Stimulated activated naive CD8-positive, alpha-beta T cell treated with anti-CD3 and anti-CD28 coated beads, Interleukin-15, Interleukin-2, amounts not matched to agents 100 ng/mL and 50 ng/mL, for 24 hours (primary cell): ENCODE data around the gene LRRC57.
"Not testable (repeated sequence)": the region's sequence is repeated elsewhere in the genome, so short reads cannot be mapped to it uniquely, and the experiment has no call there.

ENCODE experiments used
- H3K27ac Mint-ChIP-seq: one replicate; pipeline ENCODE4 v1.8.0; 2021; ENCODE audit warnings: mild to moderate bottlenecking, mixed read lengths
- H3K27me3 Mint-ChIP-seq: one replicate; pipeline ENCODE4 v1.8.0; 2021; ENCODE audit warnings: mixed read lengths
- H3K36me3 Mint-ChIP-seq: one replicate; pipeline ENCODE4 v1.8.0; 2021; ENCODE audit warnings: low read depth, mixed read lengths
- H3K4me1 Mint-ChIP-seq: one replicate; pipeline ENCODE4 v1.8.0; 2021; ENCODE audit warnings: low read depth, mixed read lengths
- H3K4me3 Mint-ChIP-seq: one replicate; pipeline ENCODE4 v1.8.0; 2021; ENCODE audit warnings: mild to moderate bottlenecking, mixed read lengths
- H3K9me3 Mint-ChIP-seq: one replicate; pipeline ENCODE4 v1.8.0; 2021; ENCODE audit warnings: mixed read lengths

LRRC57 gene

GRCh38 chr15:42576040-42576594, 27.5 kb upstream of the LRRC57 start:
- Mint-ChIP-seq H3K4me1 (peaks cover 42% of the 10 kb centered on the region), H3K27me3 (peaks cover 8% of the 10 kb centered on the region), H3K27ac (peak overlapping the region; percentile 69)

GRCh38 chr15:42575188-42576039, 26.8 kb upstream of the LRRC57 start, which contains the start of gene STARD9:
TSS of gene STARD9 (plus strand) at chr15:42575606. CDS start at chr15:42575716, 110 bp downstream.
- H3K4me1 Mint-ChIP-seq = peaks cover 36% of the 10 kb centered on the region
- H3K27ac Mint-ChIP-seq = peak within 1 kb of the TSS; percentile 69
- peaks cover 3% of the 10 kb centered on the region for H3K27me3 Mint-ChIP-seq
- H3K9me3 Mint-ChIP-seq = no peaks in the 10 kb centered on the region
- H3K4me3 Mint-ChIP-seq = peak within 1 kb of the TSS; percentile 90
- H3K36me3 Mint-ChIP-seq = no peaks in the 10 kb centered on the region

More at GRCh38 chr15:42576040-42576594, 27.5 kb upstream of the LRRC57 start:
- peak overlapping the region; percentile 90 for H3K4me3 Mint-ChIP-seq
- no peaks in the 10 kb centered on the region for H3K9me3 Mint-ChIP-seq
- H3K36me3 Mint-ChIP-seq = no peaks in the 10 kb centered on the region

DNA sequence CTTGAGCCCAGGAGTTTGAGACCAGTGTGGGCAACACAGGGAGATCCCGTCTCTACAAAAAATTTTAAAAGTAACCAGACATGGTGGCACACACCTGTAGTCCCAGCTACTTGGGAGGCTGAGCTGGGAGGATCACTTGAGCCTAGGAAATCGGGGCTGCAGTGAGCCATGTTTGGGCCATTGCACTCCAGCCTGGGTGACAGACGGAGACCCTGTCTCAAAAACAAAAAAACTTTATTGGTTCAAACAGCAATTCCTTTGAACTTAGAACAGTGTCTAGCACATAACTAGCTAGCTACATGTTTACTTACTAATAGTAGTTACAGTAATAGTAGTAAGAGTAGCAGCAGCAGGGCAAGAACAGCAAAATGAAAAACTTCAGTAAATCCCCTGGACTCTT, 10.1 kb upstream of the LRRC57 start:
- peaks cover 60% of the 10 kb centered on the region for H3K36me3 Mint-ChIP-seq
- H3K9me3 Mint-ChIP-seq = no peaks in the 10 kb centered on the region
- H3K4me3 Mint-ChIP-seq = no peak overlapping the region
- H3K27me3 Mint-ChIP-seq = no peaks in the 10 kb centered on the region
- no peak overlapping the region for H3K27ac Mint-ChIP-seq
- peaks cover 5% of the 10 kb centered on the region for H3K4me1 Mint-ChIP-seq

DNA sequence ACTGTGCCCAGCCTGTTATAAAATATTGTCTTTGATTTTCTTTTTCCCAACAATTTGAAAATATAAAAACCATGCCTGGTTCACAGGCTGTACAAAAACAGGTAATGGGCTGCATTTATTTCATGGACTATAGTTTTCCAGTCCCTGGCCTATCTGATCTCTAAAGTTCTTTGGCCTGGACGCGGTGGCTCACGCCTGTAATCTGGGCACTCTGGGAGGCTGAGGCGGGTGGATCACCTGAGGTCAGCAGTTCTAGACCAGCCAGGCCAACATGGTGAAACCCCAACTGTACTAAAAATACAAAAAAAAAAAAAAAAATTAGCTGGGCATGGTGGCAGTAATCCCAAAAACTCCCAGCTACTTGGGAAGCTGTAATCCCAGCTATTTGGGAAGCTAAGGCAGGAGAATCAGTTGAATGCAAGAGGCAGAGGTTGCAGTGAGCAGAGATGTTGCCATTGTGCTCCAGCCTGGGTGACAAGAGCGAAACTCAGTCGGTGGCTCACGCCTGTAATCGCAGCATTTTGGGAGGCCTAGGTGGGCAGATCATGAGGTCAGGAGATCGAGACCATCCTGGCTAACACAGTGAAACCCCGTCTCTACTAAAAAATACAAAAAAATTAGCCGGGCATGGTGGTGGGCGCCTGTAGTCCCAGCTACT, 8.1 kb upstream of the LRRC57 start:
- not testable (repeated sequence) for H3K27ac Mint-ChIP-seq, H3K27me3 Mint-ChIP-seq, H3K9me3 Mint-ChIP-seq, H3K4me3 Mint-ChIP-seq
- H3K4me1 Mint-ChIP-seq = peaks cover 16% of the 10 kb centered on the region
- H3K36me3 Mint-ChIP-seq = peaks cover 53% of the 10 kb centered on the region

- no peak overlapping the region for H3K4me3 Mint-ChIP-seq
- H3K9me3 Mint-ChIP-seq = no peaks in the 10 kb centered on the region
- peaks cover 31% of the 10 kb centered on the region for H3K4me1 Mint-ChIP-seq
- no peak overlapping the region for H3K27ac Mint-ChIP-seq
- peaks cover 38% of the 10 kb centered on the region for H3K36me3 Mint-ChIP-seq
- H3K27me3 Mint-ChIP-seq = no peaks in the 10 kb centered on the region
Observed at GRCh38 chr15:42553554-42553953, 5.0 kb upstream of the LRRC57 start.

- peak overlapping the region; percentile 88 for H3K27ac Mint-ChIP-seq
- no peaks in the 10 kb centered on the region for H3K9me3 Mint-ChIP-seq
- peaks cover 41% of the 10 kb centered on the region for H3K36me3 Mint-ChIP-seq
- peak overlapping the region; percentile 100 for H3K4me3 Mint-ChIP-seq
- peaks cover 60% of the 10 kb centered on the region for H3K4me1 Mint-ChIP-seq
- H3K27me3 Mint-ChIP-seq = no peaks in the 10 kb centered on the region
Observed at GRCh38 chr15:42549741-42550392, 1.3 kb upstream of the LRRC57 start.

- H3K4me3 Mint-ChIP-seq = peak overlapping the region; percentile 100
- no peaks in the 10 kb centered on the region for H3K9me3 Mint-ChIP-seq
- peaks cover 36% of the 10 kb centered on the region for H3K36me3 Mint-ChIP-seq
- no peaks in the 10 kb centered on the region for H3K27me3 Mint-ChIP-seq
- peak overlapping the region; percentile 99 for H3K27ac Mint-ChIP-seq
- H3K4me1 Mint-ChIP-seq = peaks cover 61% of the 10 kb centered on the region
Observed at GRCh38 chr15:42549032-42549491, 469 bp upstream of the LRRC57 start.

GRCh38 chr15:42547918-42548248, 710 bp downstream of the LRRC57 start:
- Mint-ChIP-seq H3K27ac (peak overlapping the region; percentile 99), H3K4me3 (peak overlapping the region; percentile 100), H3K27me3 (no peaks in the 10 kb centered on the region), H3K36me3 (peaks cover 34% of the 10 kb centered on the region), H3K4me1 (peaks cover 54% of the 10 kb centered on the region), H3K9me3 (no peaks in the 10 kb centered on the region)

DNA sequence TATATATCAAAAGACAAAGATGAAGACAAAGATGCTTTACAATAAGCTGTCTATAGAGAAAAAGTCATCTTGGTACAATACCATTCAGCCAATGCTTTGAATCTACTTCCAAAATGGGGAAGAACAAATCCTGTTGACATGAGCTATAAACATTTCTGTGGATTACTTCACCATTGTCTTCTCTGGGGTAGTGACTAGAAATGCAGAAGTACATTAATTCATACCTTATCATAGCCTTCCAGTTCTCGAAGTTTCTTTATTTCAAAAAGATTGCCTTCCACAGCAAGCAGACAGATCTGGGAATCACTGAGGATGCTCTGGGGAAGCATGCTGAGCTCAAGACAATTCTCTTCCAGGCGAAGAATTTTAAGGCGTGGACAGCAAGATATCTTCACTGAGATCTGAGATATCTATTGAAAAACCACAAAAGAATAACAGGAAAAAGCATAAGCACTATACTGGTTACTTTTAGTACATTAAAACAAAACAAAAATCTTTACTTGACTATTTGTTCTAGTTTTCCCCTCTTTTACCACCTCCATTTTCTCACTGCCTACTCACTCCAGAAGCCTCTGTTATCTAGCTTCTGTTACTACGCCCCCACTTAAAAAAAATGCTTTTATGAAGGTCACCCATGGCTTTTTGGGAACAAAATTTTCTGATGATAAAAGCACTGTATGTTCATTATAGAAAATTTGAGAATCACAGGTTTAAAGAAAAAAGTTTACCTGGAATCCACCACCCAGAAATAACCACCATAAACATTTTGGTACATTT, 3.6 kb downstream of the LRRC57 start:
- H3K4me1 Mint-ChIP-seq = peaks cover 42% of the 10 kb centered on the region
- H3K9me3 Mint-ChIP-seq = no peaks in the 10 kb centered on the region
- H3K27ac Mint-ChIP-seq = no peak overlapping the region
- H3K27me3 Mint-ChIP-seq = no peaks in the 10 kb centered on the region
- H3K36me3 Mint-ChIP-seq = peaks cover 42% of the 10 kb centered on the region
- H3K4me3 Mint-ChIP-seq = no peak overlapping the region

- H3K4me1 Mint-ChIP-seq = no peaks in the 10 kb centered on the region
- peaks cover 48% of the 10 kb centered on the region for H3K36me3 Mint-ChIP-seq
- no peaks in the 10 kb centered on the region for H3K9me3 Mint-ChIP-seq
- no peaks in the 10 kb centered on the region for H3K27me3 Mint-ChIP-seq
- no peak overlapping the region for H3K27ac Mint-ChIP-seq
- H3K4me3 Mint-ChIP-seq = no peak overlapping the region
Observed at GRCh38 chr15:42533246-42533645, 15.3 kb downstream of the LRRC57 start.

GRCh38 chr15:42528970-42529369, 19.6 kb downstream of the LRRC57 start:
- H3K27me3 Mint-ChIP-seq = no peaks in the 10 kb centered on the region
- no peak overlapping the region for H3K27ac Mint-ChIP-seq
- H3K4me1 Mint-ChIP-seq = no peaks in the 10 kb centered on the region
- no peak overlapping the region for H3K4me3 Mint-ChIP-seq
- H3K9me3 Mint-ChIP-seq = no peaks in the 10 kb centered on the region
- H3K36me3 Mint-ChIP-seq = peaks cover 41% of the 10 kb centered on the region

DNA sequence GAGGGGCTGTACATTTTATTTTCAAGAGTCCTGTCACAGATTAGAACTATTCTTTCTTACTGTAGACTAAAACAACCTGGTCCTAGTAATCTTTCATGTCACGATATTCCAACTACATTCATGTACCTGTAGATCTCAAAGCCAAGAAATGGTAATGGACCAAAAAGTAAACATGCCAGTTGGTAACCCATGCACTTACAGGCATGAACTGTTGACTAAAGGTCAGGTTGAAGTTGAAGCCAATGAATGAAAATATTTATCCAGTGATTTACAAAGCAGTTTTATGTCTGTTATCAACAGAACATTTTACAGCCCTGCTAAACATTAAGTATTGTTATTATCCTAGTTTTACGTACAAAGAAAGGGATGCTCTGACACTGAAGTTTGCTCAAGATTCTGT, 25.3 kb downstream of the LRRC57 start:
- H3K36me3 Mint-ChIP-seq = peaks cover 14% of the 10 kb centered on the region
- H3K4me3 Mint-ChIP-seq = no peak overlapping the region
- H3K4me1 Mint-ChIP-seq = no peaks in the 10 kb centered on the region
- no peak overlapping the region for H3K27ac Mint-ChIP-seq
- no peaks in the 10 kb centered on the region for H3K27me3 Mint-ChIP-seq
- no peaks in the 10 kb centered on the region for H3K9me3 Mint-ChIP-seq

GRCh38 chr15:42511007-42511391, 37.6 kb downstream of the LRRC57 start:
- H3K4me3 Mint-ChIP-seq = no peak overlapping the region

GRCh38 chr15:42510258-42511006, 38.2 kb downstream of the LRRC57 start:
- Mint-ChIP-seq H3K4me1 (no peaks in the 10 kb centered on the region), H3K27me3 (no peaks in the 10 kb centered on the region), H3K9me3 (no peaks in the 10 kb centered on the region), H3K27ac (no peak overlapping the region), H3K36me3 (peaks cover 20% of the 10 kb centered on the region), H3K4me3 (no peak overlapping the region)

More at GRCh38 chr15:42511007-42511391, 37.6 kb downstream of the LRRC57 start:
- H3K9me3 Mint-ChIP-seq = no peaks in the 10 kb centered on the region
- H3K27ac Mint-ChIP-seq = no peak overlapping the region
- no peaks in the 10 kb centered on the region for H3K27me3 Mint-ChIP-seq
- H3K36me3 Mint-ChIP-seq = peaks cover 26% of the 10 kb centered on the region
- H3K4me1 Mint-ChIP-seq = no peaks in the 10 kb centered on the region
